ENCODE data around the gene ITFG1.
"Not testable (repeated sequence)": the region's sequence is repeated elsewhere in the genome, so short reads cannot be mapped to it uniquely, and the experiment has no call there.

ITFG1 gene

DNA sequence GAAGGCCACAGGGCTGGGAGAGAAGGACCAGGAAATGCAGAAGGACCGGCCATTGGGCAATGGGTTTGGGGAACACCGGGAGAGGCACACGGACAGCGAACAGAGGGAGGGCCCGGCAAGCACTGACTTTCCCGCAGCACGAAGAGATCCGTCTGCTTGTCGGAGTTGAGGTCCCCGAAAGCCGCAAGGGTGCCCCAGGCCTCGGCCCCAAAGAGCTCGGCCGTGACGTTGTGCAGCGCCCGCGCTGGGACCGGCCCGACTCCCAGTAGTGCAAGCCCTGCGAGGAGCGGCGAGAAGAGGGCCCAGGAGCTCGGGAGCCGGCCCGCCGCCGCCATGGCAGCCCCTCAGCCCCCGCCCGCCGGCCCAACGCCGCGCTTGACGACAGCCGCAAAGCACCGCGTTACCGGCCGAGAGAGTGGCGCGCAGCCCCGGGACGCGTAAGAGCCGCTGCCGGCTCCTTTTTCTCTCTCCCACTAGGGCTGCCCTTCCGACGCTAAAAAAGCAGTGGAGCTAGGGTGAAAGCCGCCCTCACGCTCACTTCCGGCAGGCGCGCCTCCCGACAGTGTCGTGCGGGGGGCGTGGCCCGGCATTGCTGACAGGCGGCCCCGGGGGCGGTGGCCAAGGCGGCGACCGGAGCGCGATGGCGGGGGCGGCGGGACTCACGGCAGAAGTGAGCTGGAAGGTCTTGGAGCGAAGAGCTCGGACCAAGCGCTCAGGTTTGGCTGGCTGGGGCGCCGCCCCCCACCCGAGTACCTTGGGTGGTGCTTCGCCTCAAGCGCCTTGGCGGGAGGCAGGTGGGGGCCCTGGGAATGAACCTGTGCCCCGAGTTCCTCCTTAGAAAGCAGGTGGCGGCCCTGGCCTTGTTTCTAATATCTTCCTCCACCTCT lies at the start of gene ITFG1, which contains the start of gene PHKB:
TSS of gene ITFG1 (minus strand) at position 353 of the 887 bp plus-strand sequence. CDS start at position 335, 18 bp downstream.
TSS of gene PHKB (plus strand) at position 621 of the 887 bp plus-strand sequence. CDS start at position 641, 20 bp downstream.
- DNase-seq, result peak; percentile 12

DNA sequence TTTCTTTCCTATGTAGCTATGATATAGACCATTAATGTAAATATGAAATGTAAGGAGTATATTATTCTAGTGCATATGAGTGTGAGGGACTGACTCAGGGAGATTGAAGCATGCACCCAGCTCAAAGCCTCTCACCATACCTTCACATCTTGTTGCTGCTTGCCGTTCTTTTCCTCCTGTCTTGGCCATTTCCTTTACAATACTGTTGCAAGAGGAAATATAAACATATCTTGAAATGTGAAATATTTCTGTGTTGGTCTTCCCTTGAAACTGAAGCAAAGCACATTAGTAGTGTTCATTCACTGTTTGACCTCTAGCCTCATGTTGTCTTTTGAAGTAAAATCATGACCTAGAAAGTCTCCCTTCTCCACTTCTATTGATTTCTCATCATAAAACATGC lies 46.8 kb upstream of the ITFG1 start:
- no peak for DNase-seq

DNA sequence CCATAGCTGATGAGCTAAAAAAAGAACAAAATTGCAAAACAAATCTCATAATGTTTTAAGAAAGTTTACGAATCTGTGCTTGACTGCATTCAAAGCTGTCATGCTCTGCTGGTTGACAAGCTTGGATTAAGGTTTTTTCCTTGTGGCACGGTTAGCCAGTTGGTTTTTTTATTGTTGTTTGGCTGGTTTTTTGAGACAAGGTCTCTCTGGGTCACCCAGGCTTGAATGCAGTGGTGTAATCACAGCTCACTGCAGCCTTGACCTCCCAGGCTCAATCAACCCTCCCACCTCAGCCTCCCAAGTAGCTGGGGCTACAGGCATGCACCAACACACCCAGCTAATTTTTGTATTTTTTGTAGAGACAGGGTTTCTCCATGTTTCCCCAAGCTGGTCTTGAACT lies 45.9 kb upstream of the ITFG1 start:
- no peak for DNase-seq

DNA sequence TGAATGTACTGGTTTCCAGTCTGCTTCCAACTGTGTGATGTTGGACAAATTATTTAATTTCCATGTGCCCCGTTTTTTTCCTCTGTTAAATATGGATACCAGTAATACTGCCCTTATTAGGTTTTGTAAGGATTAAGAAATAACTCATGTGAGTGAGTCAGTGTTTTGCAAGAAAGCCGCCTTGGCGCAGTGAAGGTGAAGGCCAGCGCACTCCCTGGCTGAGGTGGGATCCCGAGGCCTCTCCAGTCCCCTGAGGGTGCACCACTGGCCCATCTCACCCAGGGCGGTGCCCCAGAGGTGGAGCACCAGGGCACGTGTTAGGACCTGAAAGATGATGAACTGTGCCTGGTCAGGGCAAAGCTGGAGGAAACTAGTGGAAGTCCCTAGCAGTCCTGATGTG lies 43.7 kb upstream of the ITFG1 start:
- no peak for DNase-seq

DNA sequence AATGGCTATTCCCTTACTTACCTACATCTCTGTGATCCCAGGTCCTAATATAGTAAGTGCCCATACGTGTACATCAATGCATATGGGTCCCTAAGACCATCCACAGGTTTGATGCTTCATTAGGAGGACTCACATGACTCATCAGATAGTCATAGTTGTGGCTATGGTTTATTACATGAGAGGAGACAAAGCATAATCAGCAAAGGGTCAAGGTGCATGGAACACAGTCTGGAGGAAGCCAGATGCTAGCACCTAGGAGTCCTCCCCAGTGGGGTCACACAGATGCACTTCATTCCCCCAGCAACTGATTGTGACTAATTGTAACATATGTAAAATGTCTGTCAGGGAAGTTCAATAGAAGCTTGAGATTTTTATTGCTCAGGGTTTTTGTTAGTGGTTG lies 43.1 kb upstream of the ITFG1 start:
- DNase-seq, result no peak

DNA sequence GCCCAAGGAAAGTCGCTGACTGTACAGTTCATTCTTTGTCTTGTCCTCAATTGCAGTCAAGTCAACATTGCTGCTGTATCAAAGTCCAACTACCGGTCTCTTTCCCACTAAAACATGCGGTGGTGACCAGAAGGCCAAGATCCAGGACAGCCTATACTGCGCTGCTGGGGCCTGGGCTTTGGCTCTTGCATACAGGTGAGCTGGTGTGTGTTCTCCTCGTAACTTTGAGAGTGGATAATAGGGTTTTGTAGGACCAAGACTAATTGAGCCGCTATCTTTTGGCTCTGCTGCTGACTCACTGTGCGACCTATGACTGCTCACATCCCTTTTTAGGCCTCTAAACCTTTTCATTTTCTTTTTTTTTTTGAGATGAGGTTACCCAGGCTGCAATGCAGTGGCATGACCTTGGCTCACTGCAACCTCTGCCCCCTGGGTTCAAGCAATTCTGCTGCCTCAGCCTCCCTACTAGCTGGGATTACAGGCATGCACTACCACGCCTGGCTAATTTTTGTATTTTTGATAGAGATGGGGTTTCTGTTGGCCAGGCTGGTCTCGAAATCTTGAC lies 38.9 kb upstream of the ITFG1 start:
- no peak for DNase-seq

DNA sequence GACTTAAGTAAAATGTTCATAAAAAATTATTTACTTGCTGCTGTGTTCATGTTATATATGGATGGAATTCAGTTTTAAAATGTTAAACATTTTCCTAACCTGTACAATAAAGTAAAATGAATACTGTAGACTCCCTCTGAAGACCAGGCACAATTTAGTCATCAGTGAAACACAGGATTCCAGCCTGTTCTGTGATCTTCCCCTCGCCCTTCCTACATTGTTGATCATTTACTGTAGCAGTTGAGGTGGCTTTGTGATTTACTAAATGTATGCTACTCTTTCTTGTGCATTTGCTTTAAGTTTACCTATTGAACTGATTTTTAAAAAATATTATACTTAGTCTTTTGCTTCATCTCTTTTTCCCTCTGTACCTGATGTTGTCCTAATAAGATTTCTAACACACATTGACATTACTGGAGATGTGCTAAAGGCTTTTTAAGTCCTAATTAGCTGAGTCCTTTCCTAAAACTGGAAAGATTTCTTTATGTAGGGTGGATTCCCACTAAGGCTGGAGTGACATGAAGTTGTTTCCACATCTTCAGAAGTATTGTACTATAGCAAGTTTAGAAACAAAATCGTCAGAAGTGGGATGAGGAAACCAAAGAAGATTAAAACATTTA lies 38.3 kb upstream of the ITFG1 start:
- DNase-seq, result no peak

DNA sequence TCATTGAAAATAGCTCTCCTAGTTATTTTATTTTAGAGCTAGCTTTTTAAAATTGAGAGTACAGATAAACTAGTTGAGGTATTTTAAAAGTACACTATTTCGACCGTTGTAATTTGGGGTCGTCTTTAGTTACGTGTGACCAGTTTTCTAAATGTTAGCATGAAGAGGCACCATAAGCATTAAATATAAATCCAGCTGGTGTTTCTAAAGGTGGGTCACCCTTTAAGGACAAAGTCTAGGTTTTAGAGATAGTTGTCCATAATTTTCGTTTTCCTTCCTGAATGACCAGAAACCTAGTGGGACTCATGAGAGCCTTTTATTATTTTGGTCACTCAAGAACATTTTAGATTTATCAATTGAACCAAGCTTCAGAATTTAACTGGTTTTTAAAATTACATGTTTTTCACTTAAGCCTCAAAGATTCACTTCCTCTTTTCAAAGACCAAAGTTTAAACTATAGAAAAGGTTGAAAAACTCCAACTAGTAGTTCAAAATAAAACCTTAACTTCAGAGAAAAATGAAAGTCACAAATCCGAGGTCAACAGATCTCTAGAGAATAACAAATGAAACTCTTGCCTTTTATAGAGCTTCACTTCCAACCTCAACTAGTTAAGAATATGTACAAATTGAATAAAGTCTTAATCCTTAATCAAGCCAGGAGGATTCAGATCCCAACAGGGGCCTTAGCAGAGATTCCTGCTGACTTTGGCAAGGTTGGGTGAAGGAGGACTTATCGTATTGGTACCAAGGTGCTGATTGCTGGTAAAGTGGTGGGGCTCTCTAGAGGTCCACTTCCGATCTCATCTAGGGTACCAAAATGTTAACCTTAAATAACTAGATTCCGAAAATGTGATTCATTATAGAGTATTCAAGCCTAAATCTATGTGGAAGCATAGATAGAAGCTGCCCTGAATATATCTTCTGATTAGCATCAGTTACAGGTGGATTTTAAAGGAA lies 32.8 kb upstream of the ITFG1 start:
- DNase-seq, result no peak

DNA sequence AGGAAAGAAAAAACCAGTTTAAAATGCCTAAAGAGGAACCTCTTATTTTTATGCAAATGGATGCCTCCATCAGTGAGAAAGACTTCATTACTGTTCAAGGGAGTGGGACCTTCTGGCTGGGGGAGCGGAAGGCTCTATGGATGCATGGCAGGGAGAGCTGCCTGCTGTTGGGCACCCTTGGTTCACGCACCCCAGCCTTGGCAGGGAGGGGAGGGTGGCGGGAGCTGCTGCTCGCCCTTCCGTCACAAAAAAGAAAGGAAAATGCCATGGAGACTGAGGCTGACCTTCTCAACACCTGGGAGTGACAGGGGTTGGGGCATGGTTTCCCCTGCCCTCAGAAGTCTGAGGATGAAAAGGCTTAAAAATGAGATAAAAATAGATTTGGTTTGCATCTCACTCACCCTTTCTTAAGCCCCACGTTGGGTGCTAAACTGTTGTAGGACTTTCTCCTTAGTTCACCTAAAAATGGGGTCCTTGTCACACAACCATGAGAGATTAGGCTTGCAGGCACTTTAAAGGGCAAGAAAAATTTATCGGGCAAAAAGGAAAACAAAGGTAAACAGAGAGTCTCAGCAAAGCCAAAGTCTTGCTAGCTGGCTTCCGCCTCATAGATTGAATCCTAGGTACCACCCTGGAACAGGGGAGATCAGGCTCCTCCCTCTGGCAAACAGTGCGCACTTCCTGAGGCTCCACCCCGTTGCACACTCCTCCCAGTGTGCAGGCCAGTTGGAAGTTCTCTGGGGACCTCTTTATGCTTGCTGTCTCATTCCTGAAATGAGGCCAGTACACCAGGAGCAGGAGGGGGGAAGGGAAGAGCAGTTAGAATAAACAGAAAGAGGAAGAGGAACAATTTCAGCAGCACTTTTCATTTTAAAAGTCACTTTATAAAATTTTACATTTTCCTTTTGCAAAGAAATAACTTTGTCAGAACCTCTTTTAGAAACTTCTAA lies 31.8 kb upstream of the ITFG1 start:
- no peak for DNase-seq

DNA sequence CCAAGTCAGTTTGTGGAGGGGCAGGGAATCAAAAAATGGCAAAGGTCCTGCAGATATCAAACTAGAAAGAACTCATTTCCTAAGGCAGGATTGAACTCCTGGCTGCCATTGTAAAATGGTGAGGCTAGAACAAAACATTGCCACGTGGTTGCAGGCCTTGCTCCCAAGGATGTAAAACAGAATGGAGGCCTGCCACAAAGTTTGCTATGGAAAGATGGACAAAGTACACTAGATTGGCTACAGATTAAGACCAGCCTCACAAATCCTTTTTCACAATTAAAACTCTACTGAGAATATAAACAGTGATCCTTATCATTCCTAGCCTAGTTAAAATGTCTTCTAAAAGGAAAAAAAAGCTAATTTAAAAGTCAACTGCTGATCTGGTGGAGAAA lies 31.2 kb upstream of the ITFG1 start:
- DNase-seq, result no peak

DNA sequence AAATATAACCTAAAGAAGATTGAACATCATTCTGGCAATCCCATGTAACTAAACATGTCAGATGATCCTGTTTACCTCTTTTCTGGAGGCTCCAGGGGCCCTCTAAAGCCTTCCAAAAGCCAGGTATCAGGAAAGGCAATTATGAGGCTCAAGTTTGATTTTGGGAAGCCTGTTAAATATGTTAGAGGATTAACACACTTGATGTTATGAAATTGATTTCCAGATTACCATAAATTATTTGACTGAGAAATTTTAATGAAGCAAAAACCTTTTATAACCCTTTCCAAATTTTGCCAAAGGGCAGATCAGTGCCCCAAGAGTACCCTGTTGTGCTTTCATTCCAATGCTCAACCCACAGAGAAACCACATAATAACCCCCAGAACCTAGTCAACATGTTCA lies 29.6 kb upstream of the ITFG1 start:
- no peak for DNase-seq

DNA sequence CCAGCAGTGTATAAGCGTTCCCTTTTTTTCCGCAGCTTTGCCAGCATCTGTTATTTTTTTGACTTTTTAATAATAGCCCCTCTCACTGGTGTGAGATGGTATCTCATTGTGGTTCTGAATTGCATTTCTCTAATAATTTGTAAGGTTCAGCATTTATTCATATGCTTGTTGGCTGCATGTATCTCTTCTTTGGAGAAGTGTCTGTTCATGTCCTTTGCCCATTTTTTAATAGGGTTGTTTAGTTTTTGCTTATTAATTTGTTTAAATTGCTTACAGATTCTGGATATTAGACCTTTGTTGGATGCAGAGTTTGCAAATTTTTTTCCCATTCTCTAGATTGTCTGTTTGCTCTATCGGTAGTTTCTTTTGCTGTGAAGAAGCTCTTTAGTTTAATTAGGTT lies 27.2 kb upstream of the ITFG1 start:
- no peak for DNase-seq

DNA sequence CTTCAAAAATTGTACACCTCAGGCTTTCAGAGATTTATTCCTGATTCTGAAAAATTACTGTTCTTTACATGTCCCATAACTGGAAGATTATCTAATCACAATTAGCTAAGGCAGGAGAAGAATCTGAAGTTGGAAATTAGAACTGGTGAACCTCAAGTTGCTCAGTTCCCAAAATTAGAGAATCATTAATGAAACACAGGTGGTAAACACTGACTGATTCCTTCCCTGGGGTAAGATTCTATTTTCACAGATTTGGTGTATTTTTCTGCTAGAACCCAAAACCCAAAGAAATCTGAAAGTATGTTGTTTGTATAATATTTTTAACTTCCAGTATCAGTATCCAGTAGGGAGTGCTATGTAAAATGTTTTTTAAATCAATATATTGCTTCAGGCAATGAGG lies 26.0 kb upstream of the ITFG1 start:
- no peak for DNase-seq

DNA sequence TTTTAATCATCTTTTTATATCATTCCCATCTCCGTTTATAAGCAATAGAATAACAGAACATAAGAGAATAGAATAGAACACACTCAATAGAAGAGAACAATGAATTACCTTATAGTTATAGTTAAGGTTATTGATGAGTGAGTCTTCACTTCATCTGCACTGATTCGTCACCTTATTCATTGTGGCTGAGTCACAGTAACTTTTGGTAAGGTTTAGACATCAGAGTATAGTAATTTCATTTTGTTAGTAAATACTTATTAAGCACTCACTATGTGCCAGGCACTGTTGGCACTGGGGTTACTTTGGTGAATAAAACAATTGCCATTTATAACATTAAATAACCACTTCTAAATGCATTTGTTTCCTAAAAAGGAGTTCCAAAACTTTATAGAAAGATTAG lies 22.8 kb upstream of the ITFG1 start:
- no peak for DNase-seq

DNA sequence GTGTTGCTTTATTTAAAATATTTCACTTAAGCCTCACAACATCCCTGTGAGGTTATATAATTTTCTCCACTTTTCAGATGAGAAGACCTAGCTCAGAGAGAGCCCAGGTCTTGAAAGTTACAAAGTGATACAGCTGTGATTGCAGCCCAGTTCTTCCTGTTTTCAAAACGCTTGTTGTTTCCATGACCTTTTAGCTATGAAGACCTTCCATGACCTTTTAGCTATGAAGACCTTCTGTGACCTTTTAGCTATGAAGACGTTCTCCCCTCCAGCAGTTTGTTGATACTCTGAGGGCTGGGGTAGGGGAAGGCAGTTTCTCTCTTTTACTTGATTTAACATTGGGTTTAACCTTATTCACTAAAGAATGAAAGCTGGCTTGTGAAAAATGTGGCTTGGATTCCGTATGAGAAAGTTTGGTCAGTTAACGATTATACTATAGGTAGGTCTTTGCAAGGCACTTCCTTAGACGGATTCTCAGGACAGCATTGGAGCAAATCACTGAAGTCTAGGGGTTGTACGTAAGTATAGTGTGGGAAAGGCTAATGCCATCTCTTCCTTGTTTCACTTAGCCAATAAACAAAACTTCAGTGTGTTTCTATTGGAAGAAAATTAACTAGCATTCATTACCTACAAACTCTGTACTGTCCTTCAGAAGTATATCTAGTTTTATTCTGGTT lies 21.0 kb upstream of the ITFG1 start:
- no peak for DNase-seq

DNA sequence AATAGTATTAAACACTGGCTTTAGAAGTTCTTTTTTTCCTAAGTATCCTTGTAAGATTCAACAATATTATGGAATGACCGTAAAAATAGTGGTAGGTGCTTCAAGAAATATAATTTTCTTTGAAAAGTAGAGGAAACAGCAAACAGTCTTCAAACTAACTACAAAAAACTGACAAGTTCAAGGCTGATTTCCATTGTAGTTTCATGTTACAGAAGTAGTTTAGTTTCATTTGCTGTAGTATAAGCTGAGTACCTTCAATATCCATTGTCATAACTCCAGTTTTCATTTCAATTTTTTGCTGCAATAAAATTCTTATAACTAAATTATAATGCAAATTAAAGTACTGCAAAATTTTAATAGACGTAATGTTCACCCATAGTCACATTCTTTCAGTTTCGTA lies 19.5 kb upstream of the ITFG1 start:
- no peak for DNase-seq

DNA sequence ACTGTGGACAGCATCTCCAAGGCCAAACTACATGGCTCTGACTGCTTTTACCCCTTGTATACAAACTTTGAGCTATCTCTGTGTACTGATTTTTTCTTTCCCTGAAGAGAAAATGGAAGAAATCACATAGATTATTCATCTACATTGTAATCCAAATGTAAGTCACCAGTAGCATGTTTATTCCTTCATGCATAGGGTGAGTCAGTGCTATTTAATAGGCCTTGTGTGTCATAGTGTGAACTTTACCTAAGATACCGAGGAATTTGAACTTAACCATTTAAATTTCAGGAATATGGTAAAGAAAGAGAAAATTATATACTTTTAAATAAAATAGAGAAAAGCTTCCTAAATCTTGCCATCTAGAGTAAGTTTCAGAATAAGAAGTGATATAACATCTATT lies 16.8 kb upstream of the ITFG1 start:
- no peak for DNase-seq

DNA sequence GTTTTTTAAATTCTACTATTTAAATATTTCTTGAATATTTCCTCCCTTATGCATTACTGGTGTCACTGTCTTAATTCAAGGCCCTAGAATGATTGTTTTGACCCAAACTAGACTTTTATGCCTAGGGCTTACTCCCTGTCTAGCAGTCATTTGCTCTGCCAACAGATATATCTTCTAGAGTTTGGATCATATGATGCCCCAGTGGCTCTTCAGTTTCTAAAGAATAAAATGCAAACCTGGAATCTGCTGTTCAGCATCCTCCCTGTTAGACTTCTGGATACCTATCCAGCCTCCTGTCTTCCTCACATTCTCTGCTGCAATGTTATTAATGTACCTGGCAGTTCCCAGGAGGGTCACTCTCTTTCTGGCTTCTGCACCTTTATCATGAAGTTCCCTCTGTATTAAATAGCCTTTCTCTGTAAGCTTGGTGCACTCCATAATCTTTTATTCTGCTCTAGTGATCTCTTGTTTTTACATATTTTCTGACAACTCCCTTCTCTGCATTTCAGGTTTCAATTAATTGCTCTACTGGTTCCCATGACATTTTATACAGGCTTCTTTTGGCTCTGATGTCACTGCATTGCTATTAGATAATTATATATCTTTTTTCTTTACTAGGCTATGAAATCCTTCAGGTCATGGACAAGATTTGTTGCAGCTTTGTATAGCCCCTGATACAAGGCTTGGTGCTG lies 15.9 kb upstream of the ITFG1 start:
- DNase-seq, result no peak

DNA sequence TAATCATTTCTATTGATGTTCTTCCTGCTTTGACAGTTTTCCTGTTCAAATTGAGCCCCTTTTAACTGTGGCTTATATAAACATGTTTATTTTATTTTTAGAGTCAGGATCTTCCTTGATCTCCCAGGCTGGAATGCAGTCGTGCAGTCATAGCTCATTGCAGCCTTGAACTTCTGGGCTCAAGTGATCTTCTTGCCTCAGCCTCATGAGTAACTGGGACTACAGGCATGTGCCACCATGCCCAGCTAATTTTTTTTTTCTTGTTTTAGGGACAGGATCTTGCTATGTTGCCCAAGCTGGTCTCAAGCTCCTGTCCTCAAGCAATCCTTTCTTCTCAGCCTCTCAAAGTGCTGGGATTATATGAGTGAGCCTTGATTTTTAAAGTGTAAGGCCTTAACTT lies 14.9 kb upstream of the ITFG1 start:
- no peak for DNase-seq

DNA sequence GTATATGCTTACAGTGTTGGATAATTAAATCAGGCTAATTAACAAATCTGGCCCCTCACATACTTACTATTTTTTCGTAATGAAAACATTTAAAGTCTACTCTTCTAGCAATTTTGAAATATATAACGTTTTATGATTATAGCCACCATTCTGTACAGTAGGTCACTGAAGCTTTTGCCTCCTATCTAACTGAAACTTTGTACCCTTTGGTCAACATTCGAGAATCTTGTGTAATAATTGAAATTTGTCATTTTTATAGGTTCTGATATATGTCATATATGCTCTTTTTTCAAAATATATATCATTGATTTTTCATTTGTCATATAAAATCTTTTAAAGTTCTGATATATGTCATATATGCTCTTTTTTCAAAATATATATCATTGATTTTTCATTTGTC lies 12.9 kb upstream of the ITFG1 start:
- no peak for DNase-seq

DNA sequence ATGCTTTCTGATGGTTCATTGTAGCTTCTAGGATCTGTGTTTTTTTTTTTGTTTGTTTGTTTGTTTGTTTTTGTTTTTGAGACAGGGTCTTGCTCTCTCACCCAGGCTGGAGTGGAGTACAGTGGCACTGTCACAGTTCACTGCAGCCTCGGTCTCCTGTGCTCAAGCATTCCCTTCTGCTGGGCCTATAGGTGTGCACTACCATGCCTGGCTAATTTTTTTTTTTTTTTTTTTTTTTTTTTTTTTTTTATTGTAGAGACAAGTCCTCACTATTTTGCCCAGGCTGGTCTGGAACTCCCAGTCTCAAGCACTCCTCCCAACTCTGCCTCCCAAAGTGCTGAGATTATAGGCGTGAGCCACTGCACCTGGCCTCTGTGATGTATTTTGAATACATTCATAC lies 12.1 kb upstream of the ITFG1 start:
- DNase-seq, result not testable (repeated sequence)

Data from NCI-H1436 treated with DMSO at 0.1 percent for 48 hours (cell line).